GM23248 (cell line): ENCODE measurements around the gene DSN1. TPM values are rescaled to one million over a fixed set of nuclear protein-coding genes. Genes with fewer than 3 reads are reported as not detected.

ENCODE experiments used
- DNase-seq: peaks from one replicate; pipeline ENCODE4 v3.0.0-alpha.2; 2015
- H2AFZ ChIP-seq: fragments of 200-600 bp; sonication (generic); 2 replicates; pipeline ENCODE4 v1.6.1; 2016; ENCODE audit warnings: antibody characterized with exemption
- H3F3A ChIP-seq: fragments of 200-600 bp; sonication (generic); 2 replicates; pipeline ENCODE4 v1.6.1; 2016; ENCODE audit warnings: mild to moderate bottlenecking, antibody characterized with exemption, mixed run types; ENCODE audit not compliant: insufficient read depth
- H3K27ac ChIP-seq: fragments of 200-600 bp; sonication (generic); 2 replicates; pipeline ENCODE4 v1.5.1; 2016; ENCODE audit warnings: mild to moderate bottlenecking
- H3K27me3 ChIP-seq: fragments of 200-600 bp; sonication (generic); replicated peaks from 2 replicates; pipeline ENCODE4 v1.6.1; 2016; ENCODE audit warnings: mild to moderate bottlenecking; ENCODE audit not compliant: insufficient read depth
- H3K36me3 ChIP-seq: fragments of 200-600 bp; sonication (generic); 2 replicates; pipeline ENCODE4 v1.6.1; 2016; ENCODE audit warnings: low read depth, mild to moderate bottlenecking
- H3K4me1 ChIP-seq: fragments of 200-600 bp; sonication (generic); 2 replicates; pipeline ENCODE4 v1.6.1; 2016; ENCODE audit warnings: mild to moderate bottlenecking; ENCODE audit not compliant: insufficient read depth
- H3K4me2 ChIP-seq: fragments of 200-600 bp; sonication (generic); one replicate; pipeline ENCODE4 v1.6.1; 2016; ENCODE audit warnings: mild to moderate bottlenecking; ENCODE audit not compliant: unreplicated experiment
- H3K4me3 ChIP-seq: fragments of 200-600 bp; sonication (generic); 2 replicates; pipeline ENCODE4 v1.5.1; 2016; ENCODE audit warnings: mild to moderate bottlenecking
- H3K79me2 ChIP-seq: fragments of 200-600 bp; sonication (generic); 2 replicates; pipeline ENCODE4 v1.6.1; 2016; ENCODE audit warnings: mild to moderate bottlenecking; ENCODE audit not compliant: insufficient read depth
- H3K9ac ChIP-seq: fragments of 200-600 bp; sonication (generic); 2 replicates; pipeline ENCODE4 v1.6.1; 2016; ENCODE audit warnings: mild to moderate bottlenecking
- H3K9me2 ChIP-seq: fragments of 200-600 bp; sonication (generic); 2 replicates; pipeline ENCODE4 v1.6.1; 2016; ENCODE audit warnings: mixed run types, mild to moderate bottlenecking, moderate library complexity; ENCODE audit not compliant: insufficient read depth
- H3K9me3 ChIP-seq: fragments of 200-600 bp; sonication (generic); one replicate; pipeline ENCODE4 v1.6.1; 2017; ENCODE audit warnings: low read depth
- H4K20me1 ChIP-seq: fragments of 200-600 bp; sonication (generic); 2 replicates; pipeline ENCODE4 v1.6.0; 2016; ENCODE audit not compliant: insufficient read depth
- EZH2 ChIP-seq: fragments of 200-600 bp; sonication (generic); IDR thresholded peaks from 2 replicates; pipeline ENCODE4 v1.6.1; 2018; ENCODE audit warnings: antibody characterized with exemption, mild to moderate bottlenecking; ENCODE audit not compliant: insufficient read depth, poor library complexity, severe bottlenecking
- EZH2phosphoT487 ChIP-seq: fragments of 200-600 bp; sonication (generic); IDR thresholded peaks from 2 replicates; pipeline ENCODE4 v1.6.1; 2018; ENCODE audit warnings: antibody characterized with exemption, moderate library complexity, mild to moderate bottlenecking, low read depth; ENCODE audit not compliant: insufficient read depth
- WGBS, 2 experiments: methylation state at CpG; one replicate each; pipeline ENCODE4 v1.1.6; 2015 to 2017; ENCODE audit warnings: low lambda C conversion rate in 2 of 2, low coverage in 1 of 2; ENCODE audit errors: missing lambda C conversion rate in 2 of 2; 5-methylcytosine and 5-hydroxymethylcytosine counted together
- in situ Hi-C: fragments of 300-500 bp; cut with MboI; formaldehyde crosslinking; loops from 2 replicates; pipeline ENCODE4 v1.15.0; 2020
- polyA plus RNA-seq: library from polyadenylated mRNA; unstranded; fragments of >200 nt; fragmentation: Nextera tagmentation; extraction: Ambion mirVana; gene quantifications from 2 replicates; pipeline ENCODE4 v1.2.1, GENCODE V29; 2016
- total RNA-seq: library from RNA; depleted of rRNA; stranded (reverse); fragments of >200 nt; shearing (Covaris generic); gene quantifications from 2 replicates; pipeline ENCODE4 v1.2.3, GENCODE V29; 2014

The DSN1 gene
- total and polyA plus RNA-seq, 2 experiments from 2014 or later = 13.0 to 15.6 TPM

GRCh38 chr20:36775196-36775595, 1.6 kb upstream of the DSN1 start:
- H3K4me1 ChIP-seq = peaks cover 8% of the 10 kb centered on the region
- H3K9me3 ChIP-seq = no peaks in the 10 kb centered on the region
- H3K9ac ChIP-seq = no peak overlapping the region
- no peaks in the 10 kb centered on the region for H3K36me3 ChIP-seq
- WGBS, 2 experiments = 14 to 19% methylated on average over 2 of the region's 2 CpGs
- H3K27ac ChIP-seq = peak overlapping the region; percentile 95
- TF ChIP-seq EZH2phosphoT487 (no peak), EZH2 (no peak)
- DNase-seq = peak; percentile 22
- H3K79me2 ChIP-seq = peaks cover 18% of the 10 kb centered on the region
- peak overlapping the region; percentile 81; the same call in 1 of the 2 replicates for H2AFZ ChIP-seq
- peaks cover 14% of the 10 kb centered on the region for H3F3A ChIP-seq
- H4K20me1 ChIP-seq = no peaks in the 10 kb centered on the region
- H3K27me3 ChIP-seq = no peaks in the 10 kb centered on the region
- in situ Hi-C loops = no loop called here
- H3K9me2 ChIP-seq = no peaks in the 10 kb centered on the region
- no peak overlapping the region for H3K4me2 ChIP-seq
- H3K4me3 ChIP-seq = no peak overlapping the region

- peak; percentile 35 for DNase-seq
- Histone ChIP-seq H3K27ac (peak overlapping the region; percentile 8; the same call in 1 of the 2 replicates), H3K4me3 (peak overlapping the region; percentile 84), H3K36me3 (no peaks in the 10 kb centered on the region), H3K4me1 (peaks cover 19% of the 10 kb centered on the region), H3K9ac (peak overlapping the region; percentile 99), H4K20me1 (no peaks in the 10 kb centered on the region), H3K79me2 (peaks cover 22% of the 10 kb centered on the region), H3K9me2 (no peaks in the 10 kb centered on the region), H3K4me2 (peak overlapping the region; percentile 99), H3K9me3 (no peaks in the 10 kb centered on the region), H3F3A (peaks cover 29% of the 10 kb centered on the region), H3K27me3 (no peaks in the 10 kb centered on the region), H2AFZ (peak overlapping the region; percentile 81)
- in situ Hi-C loops = no loop called here
- 2% methylated on average over 21 to 27 of the region's 28 CpGs for WGBS, 2 experiments
- no peak for TF ChIP-seq EZH2
- TF ChIP-seq EZH2phosphoT487 = no peak
Observed at GRCh38 chr20:36773107-36773596, 411 bp downstream of the DSN1 start.

- 70 to 71% methylated on average over 7 of the region's 7 CpGs for WGBS, 2 experiments
Observed at GRCh38 chr20:36770680-36771079, 2.9 kb downstream of the DSN1 start.

GRCh38 chr20:36768768-36769430, 4.7 kb downstream of the DSN1 start:
- peak overlapping the region; percentile 36 for H3K27ac ChIP-seq
- no peaks in the 10 kb centered on the region for H4K20me1 ChIP-seq
- no peaks in the 10 kb centered on the region for H3K27me3 ChIP-seq
- H3K9me2 ChIP-seq = no peaks in the 10 kb centered on the region
- peaks cover 10% of the 10 kb centered on the region for H3K4me1 ChIP-seq
- in situ Hi-C loops = no loop called here
- peaks cover 25% of the 10 kb centered on the region for H3K79me2 ChIP-seq
- H3K9me3 ChIP-seq = no peaks in the 10 kb centered on the region
- H2AFZ ChIP-seq = peak overlapping the region; percentile 31
- peak; percentile 67 for DNase-seq
- no peak for TF ChIP-seq EZH2
- peak overlapping the region; percentile 32 for H3K4me2 ChIP-seq
- peak overlapping the region; percentile 20 for H3K9ac ChIP-seq
- peaks cover 6% of the 10 kb centered on the region; the same call in 1 of the 2 replicates for H3K36me3 ChIP-seq
- peak overlapping the region; percentile 8; the same call in 1 of the 2 replicates for H3K4me3 ChIP-seq
- WGBS, 2 experiments = 10 to 20% methylated on average over 5 of the region's 5 CpGs
- peaks cover 18% of the 10 kb centered on the region for H3F3A ChIP-seq

More at GRCh38 chr20:36770680-36771079, 2.9 kb downstream of the DSN1 start:
- Histone ChIP-seq H3K4me3 (no peak overlapping the region), H3K27ac (no peak overlapping the region), H3K9me2 (no peaks in the 10 kb centered on the region), H2AFZ (no peak overlapping the region), H3K9me3 (no peaks in the 10 kb centered on the region), H3K27me3 (no peaks in the 10 kb centered on the region), H3K79me2 (peaks cover 25% of the 10 kb centered on the region), H3K9ac (no peak overlapping the region), H3K4me2 (no peak overlapping the region), H3F3A (peaks cover 31% of the 10 kb centered on the region), H4K20me1 (no peaks in the 10 kb centered on the region), H3K4me1 (peaks cover 19% of the 10 kb centered on the region), H3K36me3 (no peaks in the 10 kb centered on the region)
- no peak for DNase-seq
- in situ Hi-C loops = no loop called here
- TF ChIP-seq EZH2 = no peak
- TF ChIP-seq EZH2phosphoT487 = no peak
